ENCODE results near the gene SLC9A3. TPM values are rescaled to one million over a fixed set of nuclear protein-coding genes. Genes with fewer than 3 reads are reported as not detected.
A peak's percentile ranks its signal among the peaks of the same experiment; 100 is the strongest.

Gene SLC9A3
- total RNA-seq, 1 donor from 2014 or later, result 1.2 TPM

- Mint-ChIP-seq H3K27me3 (ENCODE audit: unreplicated experiment) (no peaks in the 10 kb centered on the region), H3K36me3 (ENCODE audit: unreplicated experiment) (peaks cover 17% of the 10 kb centered on the region), H3K4me1 (ENCODE audit: unreplicated experiment) (peaks cover 36% of the 10 kb centered on the region), H3K9me3 (ENCODE audit: unreplicated experiment) (no peaks in the 10 kb centered on the region), H3K27ac (ENCODE audit: unreplicated experiment) (peak overlapping the region; percentile 41), H3K4me3 (ENCODE audit: unreplicated experiment) (no peak overlapping the region)
- no peak for DNase-seq (ENCODE audit: extremely low spot score, unreplicated experiment)
- TF ChIP-seq, protein P1, sequence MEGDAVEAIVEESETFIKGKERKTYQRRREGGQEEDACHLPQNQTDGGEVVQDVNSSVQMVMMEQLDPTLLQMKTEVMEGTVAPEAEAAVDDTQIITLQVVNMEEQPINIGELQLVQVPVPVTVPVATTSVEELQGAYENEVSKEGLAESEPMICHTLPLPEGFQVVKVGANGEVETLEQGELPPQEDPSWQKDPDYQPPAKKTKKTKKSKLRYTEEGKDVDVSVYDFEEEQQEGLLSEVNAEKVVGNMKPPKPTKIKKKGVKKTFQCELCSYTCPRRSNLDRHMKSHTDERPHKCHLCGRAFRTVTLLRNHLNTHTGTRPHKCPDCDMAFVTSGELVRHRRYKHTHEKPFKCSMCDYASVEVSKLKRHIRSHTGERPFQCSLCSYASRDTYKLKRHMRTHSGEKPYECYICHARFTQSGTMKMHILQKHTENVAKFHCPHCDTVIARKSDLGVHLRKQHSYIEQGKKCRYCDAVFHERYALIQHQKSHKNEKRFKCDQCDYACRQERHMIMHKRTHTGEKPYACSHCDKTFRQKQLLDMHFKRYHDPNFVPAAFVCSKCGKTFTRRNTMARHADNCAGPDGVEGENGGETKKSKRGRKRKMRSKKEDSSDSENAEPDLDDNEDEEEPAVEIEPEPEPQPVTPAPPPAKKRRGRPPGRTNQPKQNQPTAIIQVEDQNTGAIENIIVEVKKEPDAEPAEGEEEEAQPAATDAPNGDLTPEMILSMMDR (IDR thresholded peaks at IDR 0.05), result no peak
Measured at GRCh38 chr5:433836-434235, 90.4 kb downstream of the SLC9A3 start.

DNA sequence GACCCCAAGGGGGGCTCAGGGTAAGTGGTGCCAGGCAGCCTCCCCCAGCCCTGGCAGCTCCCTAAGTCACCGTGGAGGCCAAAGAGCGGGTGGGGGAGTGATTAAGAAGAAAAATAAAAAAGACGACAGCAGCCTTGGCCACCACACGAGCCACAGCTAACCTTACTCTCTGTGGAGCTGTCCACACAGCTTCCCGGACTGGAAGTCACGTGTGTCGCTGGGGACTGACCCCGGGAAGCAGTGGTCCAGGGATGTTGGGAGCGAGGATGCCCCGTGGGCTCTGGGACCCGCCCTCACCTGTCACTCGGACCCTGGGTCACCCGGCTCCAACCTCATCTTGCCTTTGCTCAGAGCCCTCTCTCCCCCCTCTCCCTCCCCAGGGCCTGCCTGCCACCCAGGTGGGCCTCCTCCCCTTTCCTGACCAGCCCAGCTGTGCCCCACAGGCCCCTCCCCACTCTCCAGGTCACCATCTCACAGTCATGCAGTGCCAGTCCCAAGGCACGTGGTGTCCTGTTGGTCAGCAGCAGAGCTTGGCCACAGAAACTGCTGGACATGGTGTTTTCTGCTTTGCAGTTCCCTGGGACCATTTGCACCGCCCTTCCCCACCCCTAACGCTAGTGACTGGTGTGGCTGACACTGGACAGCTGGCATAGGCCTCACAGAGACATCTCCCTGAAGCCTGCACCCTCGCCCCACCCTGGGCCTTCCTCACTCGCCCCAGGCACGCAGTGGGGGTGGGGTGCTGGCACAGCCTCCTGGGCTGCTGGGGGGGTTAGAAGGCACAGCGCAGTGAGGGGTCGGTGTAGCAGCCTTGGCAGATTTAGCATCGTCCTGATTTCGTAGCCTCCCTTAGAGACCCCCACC lies 91.1 kb downstream of the SLC9A3 start:
- Mint-ChIP-seq H3K36me3 (ENCODE audit: unreplicated experiment) (peaks cover 22% of the 10 kb centered on the region), H3K9me3 (ENCODE audit: unreplicated experiment) (no peaks in the 10 kb centered on the region), H3K27ac (ENCODE audit: unreplicated experiment) (peak overlapping the region; percentile 41), H3K27me3 (ENCODE audit: unreplicated experiment) (no peaks in the 10 kb centered on the region), H3K4me3 (ENCODE audit: unreplicated experiment) (no peak overlapping the region), H3K4me1 (ENCODE audit: unreplicated experiment) (peaks cover 40% of the 10 kb centered on the region)
- peak; percentile 82 for DNase-seq (ENCODE audit: extremely low spot score, unreplicated experiment)
- TF ChIP-seq, protein P1 (IDR thresholded peaks at IDR 0.05), result no peak

DNA sequence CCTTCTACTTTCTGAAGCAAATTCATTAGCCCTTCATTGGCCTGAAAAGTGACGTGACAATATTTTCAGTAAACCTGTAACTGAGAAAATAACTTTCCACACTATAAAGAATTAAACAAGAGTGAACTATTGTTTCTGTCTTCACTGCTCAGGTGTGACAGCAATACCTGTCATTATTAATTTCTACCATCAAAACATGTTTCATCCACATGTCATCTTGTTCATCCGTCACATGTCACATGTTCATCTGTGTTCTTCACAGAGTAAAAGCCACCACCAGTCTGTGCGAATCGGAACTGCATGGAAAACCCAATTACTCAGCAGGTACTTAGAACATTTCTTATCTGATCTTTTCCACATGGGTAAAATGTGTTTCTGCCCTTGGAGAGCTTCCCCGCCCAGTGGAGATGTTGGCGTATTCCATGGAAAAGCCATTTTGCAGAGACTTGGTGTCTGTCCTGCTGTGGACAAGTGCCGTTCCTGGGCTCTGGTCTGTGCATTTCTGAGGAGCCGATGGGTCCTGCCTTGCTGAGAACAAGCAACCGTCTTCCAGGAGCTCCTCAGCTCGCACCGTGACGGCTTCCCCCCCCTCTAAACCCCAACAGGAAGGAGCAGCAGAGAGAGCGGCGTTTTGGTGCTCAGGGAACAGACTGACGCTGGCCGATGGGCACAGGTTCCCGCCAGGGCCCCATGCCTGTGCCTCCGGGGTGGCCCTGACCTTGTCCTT lies 91.9 kb downstream of the SLC9A3 start:
- peak; percentile 65 for DNase-seq (ENCODE audit: extremely low spot score, unreplicated experiment)
- H3K27ac Mint-ChIP-seq (ENCODE audit: unreplicated experiment), result peak overlapping the region; percentile 81

DNA sequence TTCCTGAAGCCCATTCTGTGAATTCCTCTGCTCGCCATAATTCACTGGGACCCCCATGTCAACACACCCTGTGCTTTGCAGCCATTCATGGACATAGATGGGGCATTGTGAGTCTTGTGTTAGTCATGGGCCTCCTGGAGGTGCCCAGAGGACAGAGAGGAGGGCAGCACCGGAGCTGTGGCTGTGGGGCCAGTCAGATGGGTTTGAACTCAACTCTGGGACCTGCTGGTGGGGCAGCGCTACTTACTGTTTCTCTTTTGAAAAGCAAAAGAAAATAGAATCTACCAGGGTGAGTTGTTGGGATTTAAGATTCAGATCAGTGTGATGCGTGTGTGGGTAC lies 92.6 kb downstream of the SLC9A3 start:
- H3K4me1 Mint-ChIP-seq (ENCODE audit: unreplicated experiment), result peaks cover 42% of the 10 kb centered on the region
- no peaks in the 10 kb centered on the region for H3K27me3 Mint-ChIP-seq (ENCODE audit: unreplicated experiment)
- DNase-seq (ENCODE audit: extremely low spot score, unreplicated experiment), result peak; percentile 67
- TF ChIP-seq, protein P1 (IDR thresholded peaks at IDR 0.05), result no peak
- no peaks in the 10 kb centered on the region for H3K9me3 Mint-ChIP-seq (ENCODE audit: unreplicated experiment)
- peak overlapping the region; percentile 81 for H3K27ac Mint-ChIP-seq (ENCODE audit: unreplicated experiment)
- H3K36me3 Mint-ChIP-seq (ENCODE audit: unreplicated experiment), result peaks cover 33% of the 10 kb centered on the region
- H3K4me3 Mint-ChIP-seq (ENCODE audit: unreplicated experiment), result no peak overlapping the region

More for the DNA sequence above, 91.9 kb downstream of the SLC9A3 start:
- Mint-ChIP-seq H3K27me3 (ENCODE audit: unreplicated experiment) (no peaks in the 10 kb centered on the region), H3K36me3 (ENCODE audit: unreplicated experiment) (peaks cover 27% of the 10 kb centered on the region), H3K4me3 (ENCODE audit: unreplicated experiment) (no peak overlapping the region), H3K9me3 (ENCODE audit: unreplicated experiment) (no peaks in the 10 kb centered on the region), H3K4me1 (ENCODE audit: unreplicated experiment) (peaks cover 44% of the 10 kb centered on the region)
- TF ChIP-seq, protein P1 (IDR thresholded peaks at IDR 0.05), result no peak
